Cardiac muscle cell (in vitro differentiated cells and primary cell): ENCODE results near the gene HSD17B12. TPM values are rescaled to one million over a fixed set of nuclear protein-coding genes. Genes with fewer than 3 reads are reported as not detected.

Experiments
- DNase-seq, 2 donors: peaks; one replicate each; pipeline versions ENCODE4 v3.0.0 to v3.0.0-alpha.2; 2010 to 2017; ENCODE audit warnings: low read depth in 1 of 2, low spot score in 1 of 2
- H3K27ac ChIP-seq: fragments of 200-600 bp; sonication (generic); 2 replicates; pipeline ENCODE4 v1.5.1; 2016
- H3K27me3 ChIP-seq: fragments of 200-600 bp; sonication (generic); 2 replicates; pipeline ENCODE4 v1.6.0; 2016; ENCODE audit warnings: control low read depth
- H3K36me3 ChIP-seq: fragments of 200-600 bp; sonication (generic); 2 replicates; pipeline ENCODE4 v1.5.1; 2016; ENCODE audit warnings: control low read depth
- H3K4me1 ChIP-seq: fragments of 200-600 bp; sonication (generic); 2 replicates; pipeline ENCODE4 v1.8.1; 2017; ENCODE audit warnings: low read depth, mild to moderate bottlenecking, mixed run types
- H3K4me3 ChIP-seq: fragments of 200-600 bp; sonication (generic); 2 replicates; pipeline ENCODE4 v1.5.1; 2016; ENCODE audit warnings: mild to moderate bottlenecking
- H3K9me3 ChIP-seq: fragments of 200-600 bp; sonication (generic); 2 replicates; pipeline ENCODE4 v1.5.1; 2017; ENCODE audit warnings: low read depth, mild to moderate bottlenecking, control low read depth
- polyA plus RNA-seq: library from polyadenylated mRNA; unstranded; fragments of >200 nt; fragmentation: Nextera tagmentation; extraction: Ambion mirVana; gene quantifications from 2 replicates; pipeline ENCODE4 v1.2.1, GENCODE V29; 2016
- total RNA-seq: library from RNA; depleted of rRNA; stranded (reverse); fragments of >200 nt; gene quantifications from 2 replicates; pipeline ENCODE4 v1.2.3, GENCODE V29; 2016
- TF ChIP-seq, protein P1 (sequence below): IDR thresholded peaks from 2 replicates; pipeline ENCODE4 v1.5.1; 2012; ENCODE audit warnings: low read depth, mild to moderate bottlenecking, low read length

Gene HSD17B12
- total and polyA plus RNA-seq, 2 experiments from 2014 or later = 68.9 to 89.0 TPM

DNA sequence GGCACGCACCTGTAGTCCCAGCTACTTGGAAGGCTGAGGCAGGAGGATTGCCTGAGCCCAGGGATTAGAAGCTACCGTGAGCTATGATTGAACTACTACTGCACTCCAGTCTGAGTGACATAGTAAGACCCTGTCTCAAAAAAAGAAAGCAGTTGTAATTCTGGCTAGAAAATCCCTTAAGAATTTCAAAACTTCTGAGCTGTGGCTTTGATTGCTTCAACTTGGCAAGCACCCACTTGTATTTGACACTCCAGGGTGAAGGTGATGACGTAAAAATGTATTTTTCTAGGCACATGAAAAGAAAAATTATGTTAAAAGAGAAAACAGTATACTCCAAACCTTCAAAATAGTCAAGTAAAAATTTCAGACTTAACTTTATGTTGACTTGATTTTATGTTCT lies 176.5 kb downstream of the HSD17B12 start:
- DNase-seq = peak in 1 of 2 donors; percentile 48
- Histone ChIP-seq H3K9me3 (no peaks in the 10 kb centered on the region), H3K4me1 (no peaks in the 10 kb centered on the region), H3K36me3 (peaks cover 17% of the 10 kb centered on the region), H3K27me3 (no peaks in the 10 kb centered on the region), H3K27ac (no peak overlapping the region), H3K4me3 (no peak overlapping the region)
- TF ChIP-seq, protein P1, sequence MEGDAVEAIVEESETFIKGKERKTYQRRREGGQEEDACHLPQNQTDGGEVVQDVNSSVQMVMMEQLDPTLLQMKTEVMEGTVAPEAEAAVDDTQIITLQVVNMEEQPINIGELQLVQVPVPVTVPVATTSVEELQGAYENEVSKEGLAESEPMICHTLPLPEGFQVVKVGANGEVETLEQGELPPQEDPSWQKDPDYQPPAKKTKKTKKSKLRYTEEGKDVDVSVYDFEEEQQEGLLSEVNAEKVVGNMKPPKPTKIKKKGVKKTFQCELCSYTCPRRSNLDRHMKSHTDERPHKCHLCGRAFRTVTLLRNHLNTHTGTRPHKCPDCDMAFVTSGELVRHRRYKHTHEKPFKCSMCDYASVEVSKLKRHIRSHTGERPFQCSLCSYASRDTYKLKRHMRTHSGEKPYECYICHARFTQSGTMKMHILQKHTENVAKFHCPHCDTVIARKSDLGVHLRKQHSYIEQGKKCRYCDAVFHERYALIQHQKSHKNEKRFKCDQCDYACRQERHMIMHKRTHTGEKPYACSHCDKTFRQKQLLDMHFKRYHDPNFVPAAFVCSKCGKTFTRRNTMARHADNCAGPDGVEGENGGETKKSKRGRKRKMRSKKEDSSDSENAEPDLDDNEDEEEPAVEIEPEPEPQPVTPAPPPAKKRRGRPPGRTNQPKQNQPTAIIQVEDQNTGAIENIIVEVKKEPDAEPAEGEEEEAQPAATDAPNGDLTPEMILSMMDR = no peak

DNA sequence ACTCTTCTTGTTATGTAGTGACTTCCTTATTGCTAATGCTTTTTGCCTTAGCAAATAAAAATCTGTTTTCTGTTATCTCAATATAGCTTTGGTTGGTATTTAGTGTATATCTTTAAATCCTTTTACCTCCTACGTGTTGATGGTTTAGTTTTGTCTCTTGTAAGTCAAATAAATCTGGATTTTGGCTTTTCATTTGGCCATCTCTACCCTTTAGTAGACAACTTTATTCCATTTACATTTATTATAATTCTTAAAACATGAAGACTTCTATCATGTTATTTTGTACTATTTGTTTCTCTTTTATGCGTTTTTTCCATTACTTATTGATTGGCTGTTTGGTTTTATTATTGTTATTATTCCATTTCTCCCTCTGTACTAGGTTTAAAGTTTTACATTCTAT lies 180.6 kb downstream of the HSD17B12 start:
- H3K9me3 ChIP-seq = no peaks in the 10 kb centered on the region
- no peaks in the 10 kb centered on the region for H3K36me3 ChIP-seq
- H3K4me1 ChIP-seq = no peaks in the 10 kb centered on the region
- H3K27ac ChIP-seq = no peak overlapping the region
- no peak for DNase-seq
- no peak overlapping the region for H3K4me3 ChIP-seq
- no peaks in the 10 kb centered on the region for H3K27me3 ChIP-seq
- TF ChIP-seq, protein P1 = no peak

DNA sequence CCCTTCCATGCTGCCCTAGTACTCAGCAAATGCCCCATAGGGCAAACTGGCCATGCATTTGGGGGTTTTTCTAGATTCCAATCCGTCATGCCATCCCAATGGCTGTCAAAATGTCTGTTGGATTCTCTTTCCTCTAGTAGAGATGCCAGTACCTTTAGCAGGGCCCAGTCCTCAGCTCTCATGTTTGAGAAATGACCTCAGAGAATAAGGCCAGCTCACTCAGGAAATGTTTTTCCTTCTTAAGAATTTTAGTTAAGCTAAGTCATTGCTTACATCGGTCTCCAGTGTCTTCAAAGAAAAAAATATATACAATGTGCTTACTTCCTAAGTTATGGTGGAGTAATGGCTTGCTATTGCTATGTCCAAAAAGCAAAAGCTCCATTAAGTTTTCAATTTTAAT lies 186.0 kb downstream of the HSD17B12 start:
- DNase-seq = peak in 1 of 2 donors; percentile 28
- Histone ChIP-seq H3K4me3 (no peak overlapping the region), H3K4me1 (no peaks in the 10 kb centered on the region), H3K27me3 (peaks cover 36% of the 10 kb centered on the region), H3K9me3 (no peaks in the 10 kb centered on the region), H3K27ac (no peak overlapping the region), H3K36me3 (no peaks in the 10 kb centered on the region)
- TF ChIP-seq, protein P1 = no peak

DNA sequence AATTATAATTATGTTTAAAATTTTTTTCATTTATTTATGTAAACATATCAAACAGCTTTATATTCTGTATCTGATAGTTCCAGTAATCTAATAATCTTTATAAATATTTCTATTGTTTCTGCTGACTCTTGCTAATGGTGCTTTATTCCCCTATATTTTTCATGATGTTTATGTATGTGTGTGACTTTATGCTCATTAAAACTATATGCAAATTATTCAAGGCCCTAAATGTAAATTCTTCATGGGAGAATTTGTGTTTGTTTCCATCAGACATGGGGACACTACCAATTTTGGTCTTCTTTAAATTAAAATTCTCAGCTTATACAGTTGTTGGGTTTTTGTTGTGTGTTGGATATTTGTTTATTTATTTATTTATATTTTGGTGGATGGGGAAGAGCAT lies 186.4 kb downstream of the HSD17B12 start:
- Histone ChIP-seq H3K27ac (no peak overlapping the region), H3K36me3 (no peaks in the 10 kb centered on the region), H3K4me3 (no peak overlapping the region), H3K27me3 (peaks cover 40% of the 10 kb centered on the region), H3K9me3 (no peaks in the 10 kb centered on the region), H3K4me1 (no peaks in the 10 kb centered on the region)
- DNase-seq = no peak
- TF ChIP-seq, protein P1 = no peak

DNA sequence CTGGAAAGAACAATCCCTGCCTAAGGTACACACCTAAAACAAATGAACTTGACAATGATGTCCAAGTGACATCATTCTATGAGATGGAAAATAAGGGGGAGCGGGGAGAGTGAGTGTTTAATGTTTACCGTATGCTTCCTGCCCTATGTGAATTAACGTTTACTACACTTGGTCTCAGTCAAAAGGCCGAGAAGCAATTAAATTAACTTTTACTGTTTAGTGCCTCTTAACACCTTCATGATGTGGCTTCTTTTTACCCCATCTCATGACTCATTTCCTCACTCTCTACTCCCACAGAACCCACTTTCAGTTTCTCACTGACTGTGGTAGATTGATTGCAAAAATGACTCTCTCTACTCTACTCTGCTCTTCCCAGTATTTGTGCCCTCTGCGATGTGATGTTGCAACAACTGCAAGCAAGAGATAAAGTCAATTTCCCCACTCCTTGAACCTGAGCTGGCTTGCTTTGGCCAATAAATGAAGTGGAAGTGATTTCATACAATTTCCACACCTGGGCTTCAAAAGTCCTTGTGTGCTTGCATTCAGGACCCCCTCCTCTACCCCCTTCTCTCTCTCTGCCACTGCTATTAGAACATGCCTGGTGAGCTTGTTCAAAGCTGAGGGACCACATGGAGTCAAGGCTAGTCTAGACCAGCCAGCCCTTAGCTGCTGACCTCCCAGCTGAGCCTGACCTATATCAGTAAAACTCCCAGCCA lies 188.5 kb downstream of the HSD17B12 start:
- DNase-seq = peak in 1 of 2 donors; percentile 94
- TF ChIP-seq, protein P1 = no peak
- H3K27ac ChIP-seq = no peak overlapping the region

More for the DNA sequence above, 188.5 kb downstream of the HSD17B12 start:
- Histone ChIP-seq H3K9me3 (no peaks in the 10 kb centered on the region), H3K36me3 (no peaks in the 10 kb centered on the region), H3K27me3 (peaks cover 59% of the 10 kb centered on the region), H3K4me3 (no peak overlapping the region), H3K4me1 (no peaks in the 10 kb centered on the region)
